Tibial artery (tissue), 4 donors: ENCODE results near the gene CAMTA1.
A peak's percentile ranks its signal among the peaks of the same experiment; 100 is the strongest.
"Not testable (repeated sequence)": the region's sequence is repeated elsewhere in the genome, so short reads cannot be mapped to it uniquely, and the experiment has no call there.

ENCODE experiments used
- DNase-seq, 2 donors: peaks; one replicate each; pipeline ENCODE4 v3.0.0-alpha.2; 2019
- H3K27ac ChIP-seq, 2 donors: fragments of 200-600 bp; sonication (generic) in 1 of 2; 1 replicate in 1 of 2; 2 replicates in 1 of 2; pipeline ENCODE4 v1.5.1; 2018 to 2019; ENCODE audit warnings: mild to moderate bottlenecking in 1 of 2
- H3K27me3 ChIP-seq, 2 donors: fragments of 200-600 bp; sonication (generic) in 1 of 2; one replicate each; pipeline versions ENCODE4 v1.5.1 to v1.6.0; 2016 to 2019
- H3K36me3 ChIP-seq, 3 donors: fragments of 200-600 bp; sonication (generic) in 2 of 3; one replicate each; pipeline ENCODE4 v1.5.1; 2016 to 2019; ENCODE audit warnings: mild to moderate bottlenecking in 2 of 3
- H3K4me1 ChIP-seq, 4 donors: fragments of 200-600 bp; sonication (generic) in 2 of 4; 1 replicate in 3 of 4; 2 replicates in 1 of 4; pipeline ENCODE4 v1.5.1; 2016 to 2019
- H3K4me3 ChIP-seq, 2 donors: fragments of 200-600 bp; sonication (generic) in 1 of 2; 1 replicate in 1 of 2; 2 replicates in 1 of 2; pipeline ENCODE4 v1.5.1; 2018 to 2019; ENCODE audit warnings: mild to moderate bottlenecking in 2 of 2
- H3K9me3 ChIP-seq, 3 donors: fragments of 200-600 bp; sonication (generic) in 1 of 3; one replicate each; pipeline ENCODE4 v1.5.1; 2016 to 2019
- intact Hi-C: fragments of 100-400 bp; cut with DNase I; formaldehyde crosslinking; loops from one replicate; pipeline ENCODE4 v1.15.0; 2023; ENCODE audit warnings: low total_unique reads
- TF ChIP-seq, protein P1 (sequence below), 2 experiments: fragments of 200-600 bp in 1 of 2; fragments of 450-650 bp in 1 of 2; IDR thresholded peaks; one replicate each; pipeline ENCODE4 v1.5.1; 2017 to 2019; ENCODE audit warnings: antibody characterized with exemption in 2 of 2, mild to moderate bottlenecking in 1 of 2, moderate library complexity in 1 of 2

CAMTA1 gene

DNA sequence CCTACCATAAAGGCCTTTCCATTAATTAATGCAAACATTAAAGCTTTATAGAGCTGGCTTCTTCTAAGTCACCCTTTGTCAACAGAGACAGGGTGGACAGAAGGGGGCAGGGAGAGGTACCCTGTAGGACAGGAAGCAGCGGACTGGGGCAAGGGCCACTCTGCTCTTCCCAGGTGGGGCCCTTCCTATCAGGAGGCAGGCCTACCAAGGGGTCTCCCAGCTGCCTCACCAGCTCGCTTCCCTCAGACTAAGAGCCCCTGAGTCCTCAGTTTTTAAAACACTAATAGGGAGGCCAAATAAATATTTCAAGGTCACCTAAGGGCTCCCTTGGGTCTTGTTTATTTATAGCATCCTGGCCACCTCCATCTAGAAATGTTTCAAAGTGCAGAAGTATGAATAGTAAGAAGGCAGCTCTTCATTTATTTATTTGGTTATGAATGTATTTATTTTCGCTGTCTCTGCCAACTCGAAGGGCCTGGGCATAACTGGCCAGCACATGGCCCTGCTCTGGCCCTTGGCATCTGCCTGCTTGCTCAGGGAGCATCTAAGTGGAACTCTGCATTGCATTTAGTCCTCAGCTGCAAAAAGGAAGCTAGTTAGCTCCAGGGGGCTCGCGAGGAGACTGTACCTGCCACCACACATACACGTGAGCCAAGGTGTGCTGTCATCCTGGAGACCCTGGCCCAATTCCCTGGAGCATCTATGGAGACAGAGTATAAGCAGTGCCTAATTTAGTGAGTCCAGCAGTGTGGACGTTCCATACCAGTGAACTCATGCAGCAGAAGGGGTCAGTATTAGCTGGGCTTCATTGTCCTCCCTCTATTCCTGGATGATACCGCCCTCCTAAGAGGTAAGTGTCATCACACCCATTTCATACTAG, 590.8 kb downstream of the CAMTA1 start:
- Histone ChIP-seq H3K27ac (no peak overlapping the region), H3K4me1 (peaks cover 0 to 5% (median 0%) of the 10 kb centered on the region in 4 donors), H3K27me3 (peaks cover 0 to 8% of the 10 kb centered on the region in 2 donors), H3K9me3 (no peaks in the 10 kb centered on the region), H3K4me3 (no peak overlapping the region), H3K36me3 (no peaks in the 10 kb centered on the region)
- peak in 1 of 2 donors; percentile 2 for DNase-seq
- TF ChIP-seq, protein P1, sequence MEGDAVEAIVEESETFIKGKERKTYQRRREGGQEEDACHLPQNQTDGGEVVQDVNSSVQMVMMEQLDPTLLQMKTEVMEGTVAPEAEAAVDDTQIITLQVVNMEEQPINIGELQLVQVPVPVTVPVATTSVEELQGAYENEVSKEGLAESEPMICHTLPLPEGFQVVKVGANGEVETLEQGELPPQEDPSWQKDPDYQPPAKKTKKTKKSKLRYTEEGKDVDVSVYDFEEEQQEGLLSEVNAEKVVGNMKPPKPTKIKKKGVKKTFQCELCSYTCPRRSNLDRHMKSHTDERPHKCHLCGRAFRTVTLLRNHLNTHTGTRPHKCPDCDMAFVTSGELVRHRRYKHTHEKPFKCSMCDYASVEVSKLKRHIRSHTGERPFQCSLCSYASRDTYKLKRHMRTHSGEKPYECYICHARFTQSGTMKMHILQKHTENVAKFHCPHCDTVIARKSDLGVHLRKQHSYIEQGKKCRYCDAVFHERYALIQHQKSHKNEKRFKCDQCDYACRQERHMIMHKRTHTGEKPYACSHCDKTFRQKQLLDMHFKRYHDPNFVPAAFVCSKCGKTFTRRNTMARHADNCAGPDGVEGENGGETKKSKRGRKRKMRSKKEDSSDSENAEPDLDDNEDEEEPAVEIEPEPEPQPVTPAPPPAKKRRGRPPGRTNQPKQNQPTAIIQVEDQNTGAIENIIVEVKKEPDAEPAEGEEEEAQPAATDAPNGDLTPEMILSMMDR (IDR thresholded peaks at IDR 0.05), result no peak
- intact Hi-C loops, result no loop called here

DNA sequence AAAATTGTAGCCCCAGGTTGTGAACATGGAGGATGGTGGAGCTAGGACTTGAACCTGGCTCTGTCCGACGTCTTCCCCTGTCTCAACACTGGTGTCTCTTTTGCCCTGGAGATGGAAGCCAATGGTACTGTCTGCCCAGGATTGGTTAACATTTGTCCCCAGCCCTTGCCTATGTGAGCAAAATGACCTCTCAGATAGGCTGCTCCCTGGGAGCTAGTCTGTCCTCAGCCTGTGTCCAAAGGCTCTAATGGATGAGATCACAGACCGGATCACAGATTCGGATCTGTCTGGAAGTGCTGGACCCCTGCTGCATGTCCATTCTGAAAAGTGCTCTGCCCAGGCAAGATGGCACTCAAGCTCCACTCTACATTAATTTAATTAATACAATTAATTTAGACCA, 591.4 kb downstream of the CAMTA1 start:
- no peak overlapping the region for H3K27ac ChIP-seq
- no peaks in the 10 kb centered on the region for H3K36me3 ChIP-seq
- intact Hi-C loops, result no loop called here
- no peaks in the 10 kb centered on the region for H3K9me3 ChIP-seq
- TF ChIP-seq, protein P1 (IDR thresholded peaks at IDR 0.05), result no peak
- H3K4me3 ChIP-seq, result no peak overlapping the region
- peaks cover 0 to 8% of the 10 kb centered on the region in 2 donors for H3K27me3 ChIP-seq
- no peak for DNase-seq
- H3K4me1 ChIP-seq, result peaks cover 0 to 5% (median 0%) of the 10 kb centered on the region in 4 donors

DNA sequence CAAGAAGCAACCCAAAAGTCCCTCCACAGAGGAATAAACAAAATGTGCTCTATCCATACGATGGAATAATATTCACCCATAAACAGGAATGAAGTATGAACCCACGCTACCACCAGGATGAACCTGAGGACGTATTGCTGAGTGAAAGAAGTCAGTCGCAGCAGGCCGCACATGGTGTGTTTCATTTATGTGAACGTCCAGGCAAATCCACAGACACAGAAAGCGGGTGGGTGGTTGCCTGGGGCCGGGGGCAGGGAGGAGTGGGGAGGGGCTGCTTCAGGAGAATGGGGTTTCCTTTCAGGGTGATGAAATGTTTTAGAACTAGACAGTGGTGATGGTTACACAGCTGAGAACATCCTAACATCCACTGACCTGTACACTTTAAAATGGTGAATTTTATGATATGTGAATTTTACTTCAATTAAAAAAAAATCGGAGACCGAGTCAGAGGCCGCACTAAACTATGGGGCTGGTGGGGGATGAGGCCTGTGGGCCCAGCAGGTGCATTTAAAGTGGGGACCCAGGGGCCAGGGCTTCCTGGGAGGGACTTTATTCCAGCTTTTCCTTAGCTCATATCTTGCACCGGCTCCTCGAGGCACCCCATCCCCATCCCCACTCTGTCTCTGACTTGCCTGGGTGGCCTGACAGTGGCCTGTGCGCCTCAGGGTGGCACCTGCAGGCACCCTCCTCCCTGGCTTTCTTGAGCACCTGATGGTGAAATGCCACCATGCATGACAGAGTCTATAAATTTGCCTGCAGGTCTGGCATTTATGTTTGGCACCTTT, 593.3 kb downstream of the CAMTA1 start:
- peak in 1 of 2 donors; percentile 25 for DNase-seq
- peaks cover 0 to 5% (median 0%) of the 10 kb centered on the region in 4 donors for H3K4me1 ChIP-seq
- H3K36me3 ChIP-seq, result no peaks in the 10 kb centered on the region
- peaks cover 0 to 8% of the 10 kb centered on the region in 2 donors for H3K27me3 ChIP-seq
- TF ChIP-seq, protein P1 (IDR thresholded peaks at IDR 0.05), result no peak
- H3K9me3 ChIP-seq, result peaks cover 0 to 3% (median 0%) of the 10 kb centered on the region in 3 donors
- no peak overlapping the region for H3K27ac ChIP-seq
- H3K4me3 ChIP-seq, result no peak overlapping the region
- intact Hi-C loops, result no loop called here

DNA sequence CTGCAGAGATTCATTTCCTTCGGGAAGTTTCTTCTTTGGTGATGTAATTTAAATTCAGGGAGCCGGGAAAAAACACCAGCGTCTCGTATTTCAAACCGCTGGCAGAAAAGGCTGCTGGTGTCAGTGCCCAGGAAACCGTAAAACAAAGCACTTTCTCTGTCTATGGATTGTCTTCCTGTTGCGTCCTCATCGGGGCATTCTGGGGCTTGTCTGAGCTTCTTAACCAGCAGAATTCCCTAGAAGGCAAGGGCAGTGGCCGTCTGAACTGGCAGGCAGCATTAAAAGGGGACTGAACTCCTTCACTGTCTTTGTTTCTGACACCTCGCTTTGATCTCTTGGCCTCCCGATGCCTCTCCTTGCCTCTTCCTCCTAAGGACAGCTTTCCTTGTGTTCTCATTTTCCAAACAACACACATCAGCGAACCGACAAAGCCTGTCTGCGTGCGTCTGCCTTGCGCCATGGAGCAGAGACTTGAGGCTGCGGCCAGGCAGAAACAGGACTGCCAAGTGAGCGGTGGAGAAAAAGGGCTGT, 594.3 kb downstream of the CAMTA1 start:
- intact Hi-C loops, result no loop called here
- TF ChIP-seq, protein P1 (IDR thresholded peaks at IDR 0.05), result no peak
- peak in 1 of 2 donors; percentile 21 for DNase-seq
- H3K27me3 ChIP-seq, result peaks cover 0 to 8% of the 10 kb centered on the region in 2 donors
- no peak overlapping the region for H3K27ac ChIP-seq
- H3K36me3 ChIP-seq, result no peaks in the 10 kb centered on the region
- H3K4me3 ChIP-seq, result no peak overlapping the region
- H3K9me3 ChIP-seq, result peaks cover 0 to 3% (median 0%) of the 10 kb centered on the region in 3 donors
- H3K4me1 ChIP-seq, result peaks cover 0 to 5% (median 0%) of the 10 kb centered on the region in 4 donors

DNA sequence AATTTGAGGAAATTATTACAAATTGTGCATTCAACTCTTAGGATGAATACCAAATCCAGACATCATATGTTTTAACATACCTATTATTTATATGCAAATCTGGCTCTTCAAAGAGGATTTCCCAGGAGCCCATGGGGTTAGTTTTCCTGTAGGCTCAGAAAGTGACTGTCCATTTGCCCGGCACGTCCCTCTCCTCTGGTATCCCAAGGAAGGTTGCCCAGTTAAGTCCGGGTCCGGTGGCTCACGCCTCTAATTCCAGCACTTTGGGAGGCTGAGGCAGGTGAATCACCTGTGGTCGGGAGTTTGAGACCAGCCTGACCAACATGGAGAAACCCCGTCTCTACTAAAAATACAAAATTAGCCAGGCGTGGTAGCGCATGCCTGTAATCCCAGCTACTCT, 594.8 kb downstream of the CAMTA1 start:
- H3K27me3 ChIP-seq, intact Hi-C loops, H3K4me1 ChIP-seq, H3K9me3 ChIP-seq, H3K27ac ChIP-seq, H3K36me3 ChIP-seq, H3K4me3 ChIP-seq: not testable (repeated sequence)
- DNase-seq, result peak in 1 of 2 donors; percentile 45
